Fibroblast of lung (primary cell): ENCODE data around the gene PADI1. TPM values are rescaled to one million over a fixed set of nuclear protein-coding genes. Genes with fewer than 3 reads are reported as not detected.
A peak's percentile ranks its signal among the peaks of the same experiment; 100 is the strongest.

ENCODE experiments used
- DNase-seq, 2 donors: peaks; one replicate each; pipeline versions ENCODE4 v3.0.0 to v3.0.0-alpha.2; 2010; ENCODE audit warnings: low read depth in 2 of 2
- H2AFZ ChIP-seq: 2 replicates; pipeline ENCODE4 v1.5.1; 2012; ENCODE audit warnings: low read length, control low read depth, inconsistent platforms
- H3K27ac ChIP-seq: 2 replicates; pipeline ENCODE4 v1.5.1; 2011; ENCODE audit warnings: low read length, control low read depth; ENCODE audit not compliant: insufficient read depth
- H3K27me3 ChIP-seq: 2 replicates; pipeline ENCODE4 v1.5.1; 2011; ENCODE audit warnings: mild to moderate bottlenecking, low read length; ENCODE audit not compliant: control insufficient read depth, insufficient read depth
- H3K36me3 ChIP-seq: 2 replicates; pipeline ENCODE4 v1.5.1; 2011; ENCODE audit warnings: low read length; ENCODE audit not compliant: control insufficient read depth, insufficient read depth
- H3K4me1 ChIP-seq: 2 replicates; pipeline ENCODE4 v1.5.1; 2011; ENCODE audit warnings: low read length; ENCODE audit not compliant: control insufficient read depth, insufficient read depth; ENCODE audit errors: extremely low read depth
- H3K4me2 ChIP-seq: 2 replicates; pipeline ENCODE4 v1.5.1; 2011; ENCODE audit warnings: low read length, control low read depth; ENCODE audit not compliant: insufficient read depth; ENCODE audit errors: extremely low read depth
- H3K4me3 ChIP-seq, 4 experiments: fragments of 200-600 bp in 1 of 4; sonication (generic) in 1 of 4; replicated peaks in 1 of 4; 2 replicates each; pipeline ENCODE4 v1.5.1; 2011 to 2016; ENCODE audit warnings: low read length in 4 of 4, low read depth in 3 of 4, mild to moderate bottlenecking in 3 of 4, control low read depth in 2 of 4, inconsistent platforms in 1 of 4, mixed read lengths in 1 of 4; ENCODE audit not compliant: insufficient read depth in 1 of 4; ENCODE audit errors: control extremely low read depth in 1 of 4
- H3K79me2 ChIP-seq: 2 replicates; pipeline ENCODE4 v1.5.1; 2012; ENCODE audit warnings: mild to moderate bottlenecking, low read length, inconsistent platforms; ENCODE audit not compliant: control insufficient read depth, insufficient read depth
- H3K9ac ChIP-seq: 2 replicates; pipeline ENCODE4 v1.5.1; 2011; ENCODE audit warnings: mild to moderate bottlenecking, low read length, control low read depth; ENCODE audit not compliant: insufficient read depth
- H3K9me3 ChIP-seq: 2 replicates; pipeline ENCODE4 v1.5.1; 2012; ENCODE audit warnings: low read depth, low read length; ENCODE audit not compliant: control insufficient read depth, insufficient read depth
- H4K20me1 ChIP-seq: 2 replicates; pipeline ENCODE4 v1.5.1; 2011; ENCODE audit warnings: low read length; ENCODE audit not compliant: control insufficient read depth, insufficient read depth; ENCODE audit errors: extremely low read depth
- EZH2 ChIP-seq: IDR thresholded peaks from 2 replicates; pipeline ENCODE4 v1.5.1; 2012; ENCODE audit warnings: low read length, control low read depth, mild to moderate bottlenecking; ENCODE audit errors: missing control alignments
- polyA plus RNA-seq, 2 donors: library from polyadenylated mRNA; depleted of rRNA in 1 of 2; stranded (reverse) in 1 of 2; unstranded in 1 of 2; fragments of >200 nt; gene quantifications; 2 replicates each; pipeline ENCODE4 v1.2.1, GENCODE V29; 2011 to 2012; ENCODE audit warnings: missing spikeins in 1 of 2
- total RNA-seq: library from RNA; depleted of rRNA; stranded (reverse); fragments of >200 nt; gene quantifications from 2 replicates; pipeline ENCODE4 v1.2.1, GENCODE V29; 2014
- TF ChIP-seq, protein P1 (sequence below), 2 donors: IDR thresholded peaks in 1 of 2; conservative IDR thresholded peaks in 1 of 2; 1 replicate in 1 of 2; 2 replicates in 1 of 2; pipeline ENCODE4 v1.5.1; 2011 to 2012; ENCODE audit warnings: low read length in 2 of 2, control low read depth in 1 of 2, inconsistent platforms in 1 of 2, low read depth in 1 of 2, mild to moderate bottlenecking in 1 of 2

The PADI1 gene
- total and polyA plus RNA-seq, 2 donors (not counting 1 experiment from before 2014, with no cell fraction given): not detected

GRCh38 chr1:17230671-17231310, 25.9 kb downstream of the PADI1 start:
- H3K9ac ChIP-seq: no peak overlapping the region
- no peak for DNase-seq
- H3K4me1 ChIP-seq: peaks cover 15% of the 10 kb centered on the region
- no peak overlapping the region for H2AFZ ChIP-seq
- no peak overlapping the region for H3K4me3 ChIP-seq
- H3K79me2 ChIP-seq: no peaks in the 10 kb centered on the region
- no peaks in the 10 kb centered on the region for H3K27me3 ChIP-seq
- H3K4me2 ChIP-seq: no peak overlapping the region
- no peaks in the 10 kb centered on the region for H3K9me3 ChIP-seq
- H3K36me3 ChIP-seq: no peaks in the 10 kb centered on the region
- no peaks in the 10 kb centered on the region for H4K20me1 ChIP-seq
- no peak overlapping the region for H3K27ac ChIP-seq
- no peak for TF ChIP-seq EZH2
- TF ChIP-seq, protein P1, sequence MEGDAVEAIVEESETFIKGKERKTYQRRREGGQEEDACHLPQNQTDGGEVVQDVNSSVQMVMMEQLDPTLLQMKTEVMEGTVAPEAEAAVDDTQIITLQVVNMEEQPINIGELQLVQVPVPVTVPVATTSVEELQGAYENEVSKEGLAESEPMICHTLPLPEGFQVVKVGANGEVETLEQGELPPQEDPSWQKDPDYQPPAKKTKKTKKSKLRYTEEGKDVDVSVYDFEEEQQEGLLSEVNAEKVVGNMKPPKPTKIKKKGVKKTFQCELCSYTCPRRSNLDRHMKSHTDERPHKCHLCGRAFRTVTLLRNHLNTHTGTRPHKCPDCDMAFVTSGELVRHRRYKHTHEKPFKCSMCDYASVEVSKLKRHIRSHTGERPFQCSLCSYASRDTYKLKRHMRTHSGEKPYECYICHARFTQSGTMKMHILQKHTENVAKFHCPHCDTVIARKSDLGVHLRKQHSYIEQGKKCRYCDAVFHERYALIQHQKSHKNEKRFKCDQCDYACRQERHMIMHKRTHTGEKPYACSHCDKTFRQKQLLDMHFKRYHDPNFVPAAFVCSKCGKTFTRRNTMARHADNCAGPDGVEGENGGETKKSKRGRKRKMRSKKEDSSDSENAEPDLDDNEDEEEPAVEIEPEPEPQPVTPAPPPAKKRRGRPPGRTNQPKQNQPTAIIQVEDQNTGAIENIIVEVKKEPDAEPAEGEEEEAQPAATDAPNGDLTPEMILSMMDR (conservative IDR thresholded peaks at IDR 0.05 in 1 of 2, IDR thresholded peaks at IDR 0.05 in 1 of 2; ENCODE audit: low read depth in 1 of 2, low read length in 2 of 2): no peak

GRCh38 chr1:17232759-17233661, 28.1 kb downstream of the PADI1 start:
- Histone ChIP-seq H4K20me1 (no peaks in the 10 kb centered on the region), H3K9ac (no peak overlapping the region), H3K27me3 (no peaks in the 10 kb centered on the region), H3K4me3 (no peak overlapping the region), H3K79me2 (no peaks in the 10 kb centered on the region), H3K27ac (no peak overlapping the region), H2AFZ (no peak overlapping the region), H3K4me2 (peak overlapping the region; percentile 35), H3K36me3 (no peaks in the 10 kb centered on the region), H3K9me3 (no peaks in the 10 kb centered on the region), H3K4me1 (peaks cover 13% of the 10 kb centered on the region)
- peak; percentile 59 to 95 for DNase-seq
- TF ChIP-seq, protein P1 (conservative IDR thresholded peaks at IDR 0.05 in 1 of 2, IDR thresholded peaks at IDR 0.05 in 1 of 2; ENCODE audit: low read depth in 1 of 2, low read length in 2 of 2): no peak
- no peak for TF ChIP-seq EZH2

DNA sequence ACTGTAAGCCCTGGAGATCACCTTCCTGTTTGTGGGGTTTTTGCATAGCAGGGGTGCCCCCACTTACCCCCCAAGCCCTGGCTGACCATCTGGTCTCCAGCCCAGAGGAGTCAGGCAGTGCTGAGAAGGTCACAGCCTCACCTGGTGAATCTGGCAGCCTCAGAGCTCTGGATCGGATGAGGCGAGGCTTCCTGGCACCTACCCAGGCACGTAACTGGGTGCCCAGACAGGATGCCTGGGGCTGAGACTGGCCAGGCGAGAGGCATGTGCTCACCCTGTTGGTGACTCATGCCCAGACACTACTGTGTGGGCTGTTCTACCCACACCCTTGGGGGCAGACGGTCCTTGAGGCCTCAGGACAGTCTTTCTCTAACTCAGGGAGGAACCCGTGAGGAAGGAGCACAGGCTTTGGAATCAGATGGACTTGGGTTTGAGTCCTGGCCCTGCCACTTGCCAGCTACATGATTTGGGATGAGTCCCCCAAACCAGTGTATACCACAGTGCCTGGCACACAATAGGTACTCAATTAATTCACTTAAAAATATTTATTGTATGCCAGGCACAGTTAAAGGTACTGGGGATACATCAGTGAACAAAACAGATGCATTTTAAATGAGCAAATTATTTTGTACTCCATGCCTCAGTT, 28.9 kb downstream of the PADI1 start:
- H3K9ac ChIP-seq: no peak overlapping the region
- H2AFZ ChIP-seq: no peak overlapping the region
- peak; percentile 66 to 95 for DNase-seq
- H3K9me3 ChIP-seq: no peaks in the 10 kb centered on the region
- H3K27me3 ChIP-seq: no peaks in the 10 kb centered on the region
- H3K36me3 ChIP-seq: no peaks in the 10 kb centered on the region
- peak overlapping the region; percentile 5 for H3K4me2 ChIP-seq
- H3K27ac ChIP-seq: no peak overlapping the region
- H3K4me3 ChIP-seq: no peak overlapping the region
- H3K4me1 ChIP-seq: peaks cover 13% of the 10 kb centered on the region
- H4K20me1 ChIP-seq: no peaks in the 10 kb centered on the region
- H3K79me2 ChIP-seq: no peaks in the 10 kb centered on the region
- TF ChIP-seq EZH2: no peak
- TF ChIP-seq, protein P1 (conservative IDR thresholded peaks at IDR 0.05 in 1 of 2, IDR thresholded peaks at IDR 0.05 in 1 of 2; ENCODE audit: low read depth in 1 of 2, low read length in 2 of 2): no peak
